ENCODE measurements around the gene FARP1.
"Not testable (repeated sequence)": the region's sequence is repeated elsewhere in the genome, so short reads cannot be mapped to it uniquely, and the experiment has no call there.

FARP1 gene

GRCh38 chr13:98228661-98229341, 85.9 kb downstream of the FARP1 start:
- DNase-seq (ENCODE audit: low read depth in 2 of 2) = no peak

GRCh38 chr13:98230762-98231161, 87.9 kb downstream of the FARP1 start:
- DNase-seq (ENCODE audit: low read depth in 2 of 2) = not testable (repeated sequence)

GRCh38 chr13:98232456-98232855, 89.6 kb downstream of the FARP1 start:
- no peak for DNase-seq (ENCODE audit: low read depth in 2 of 2)

GRCh38 chr13:98233127-98233526, 90.2 kb downstream of the FARP1 start:
- DNase-seq (ENCODE audit: low read depth in 2 of 2) = no peak

- no peak for DNase-seq (ENCODE audit: low read depth in 2 of 2)
Measured at GRCh38 chr13:98234348-98234747, 91.5 kb downstream of the FARP1 start.

GRCh38 chr13:98236197-98236596, 93.3 kb downstream of the FARP1 start:
- DNase-seq (ENCODE audit: low read depth in 2 of 2) = no peak

- DNase-seq (ENCODE audit: low read depth in 2 of 2) = no peak
Measured at GRCh38 chr13:98237331-98237730, 94.4 kb downstream of the FARP1 start.

GRCh38 chr13:98239162-98240076, 96.5 kb downstream of the FARP1 start:
- no peak for DNase-seq (ENCODE audit: low read depth in 2 of 2)

GRCh38 chr13:98240135-98240534, 97.2 kb downstream of the FARP1 start:
- no peak for DNase-seq (ENCODE audit: low read depth in 2 of 2)

GRCh38 chr13:98240974-98241373, 98.1 kb downstream of the FARP1 start:
- DNase-seq (ENCODE audit: low read depth in 2 of 2) = no peak

- DNase-seq (ENCODE audit: low read depth in 2 of 2) = no peak
Measured at GRCh38 chr13:98241976-98242375, 99.1 kb downstream of the FARP1 start.

GRCh38 chr13:98242403-98242802, 99.5 kb downstream of the FARP1 start:
- no peak for DNase-seq (ENCODE audit: low read depth in 2 of 2)

GRCh38 chr13:98243929-98244272, 101.0 kb downstream of the FARP1 start:
- DNase-seq (ENCODE audit: low read depth in 2 of 2) = no peak

- no peak for DNase-seq (ENCODE audit: low read depth in 2 of 2)
Measured at GRCh38 chr13:98246538-98247172, 103.8 kb downstream of the FARP1 start.

GRCh38 chr13:98251708-98252107, 108.8 kb downstream of the FARP1 start:
- no peak for DNase-seq (ENCODE audit: low read depth in 2 of 2)

- DNase-seq (ENCODE audit: low read depth in 2 of 2) = no peak
Measured at GRCh38 chr13:98252931-98253470, 110.1 kb downstream of the FARP1 start.

- no peak for DNase-seq (ENCODE audit: low read depth in 2 of 2)
Measured at GRCh38 chr13:98253526-98253925, 110.6 kb downstream of the FARP1 start.

- no peak for DNase-seq (ENCODE audit: low read depth in 2 of 2)
Measured at GRCh38 chr13:98254513-98254912, 111.6 kb downstream of the FARP1 start.

GRCh38 chr13:98258226-98258625, 115.3 kb downstream of the FARP1 start:
- no peak for DNase-seq (ENCODE audit: low read depth in 2 of 2)

GRCh38 chr13:98260357-98261164, 117.7 kb downstream of the FARP1 start:
- DNase-seq (ENCODE audit: low read depth in 2 of 2) = no peak

GRCh38 chr13:98261165-98261702, 118.3 kb downstream of the FARP1 start:
- no peak for DNase-seq (ENCODE audit: low read depth in 2 of 2)
